NCI-H345 treated with DMSO at 0.1 percent for 48 hours (cell line): ENCODE data around the gene FANK1.
"Not testable (repeated sequence)": the region's sequence is repeated elsewhere in the genome, so short reads cannot be mapped to it uniquely, and the experiment has no call there.

Source experiments
- DNase-seq: peaks from one replicate; lab custom pipeline; 2025; ENCODE audit not compliant: unreplicated experiment; lab: John Stamatoyannopoulos, UW

FANK1 gene

GRCh38 chr10:126016156-126016805 is 119.9 kb downstream of the FANK1 start:
- DNase-seq = no peak

DNA sequence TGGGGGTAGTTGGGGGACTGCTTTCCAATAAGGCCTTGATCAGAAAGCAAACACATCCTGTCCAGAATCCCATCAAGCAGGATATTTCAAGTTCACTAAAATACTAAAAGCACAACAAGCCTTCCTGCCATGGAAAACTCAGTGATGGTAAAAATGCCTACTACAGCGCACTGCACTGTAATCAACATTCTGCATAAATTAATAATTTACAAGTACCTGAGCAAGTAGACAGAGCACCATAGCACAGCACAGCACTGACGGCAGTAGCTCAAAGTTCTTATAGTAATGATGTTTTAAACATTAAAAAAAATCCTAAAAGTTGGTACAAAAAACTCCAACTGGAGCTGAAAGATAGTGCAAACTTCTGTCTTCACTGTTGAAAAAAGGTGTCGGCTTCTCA is 120.5 kb downstream of the FANK1 start:
- DNase-seq = no peak

- DNase-seq = no peak
These were observed 121.7 kb downstream of the FANK1 start for GRCh38 chr10:126017961-126018560.

GRCh38 chr10:126021833-126022500 is 125.6 kb downstream of the FANK1 start:
- no peak for DNase-seq

- no peak for DNase-seq
These were observed 126.5 kb downstream of the FANK1 start for GRCh38 chr10:126022841-126023240.

DNA sequence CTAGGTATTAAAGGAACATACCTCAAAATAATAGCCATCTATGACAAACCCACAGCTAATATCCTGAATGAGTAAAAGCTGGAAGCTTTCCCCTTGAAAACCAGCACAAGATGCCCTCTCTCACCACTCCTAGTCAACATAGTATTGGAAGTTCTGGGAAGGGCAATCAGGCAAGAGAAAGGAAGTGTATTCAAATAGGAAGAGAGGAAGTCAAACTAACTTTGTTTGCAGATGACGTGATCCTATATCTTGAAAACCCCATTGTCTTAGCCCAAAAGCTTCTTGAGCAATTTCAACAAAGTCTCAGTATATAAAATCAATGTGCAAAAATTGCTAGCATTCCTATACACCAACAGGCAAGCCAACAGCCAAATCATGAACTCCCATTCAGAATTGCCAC is 131.3 kb downstream of the FANK1 start:
- DNase-seq = no peak

DNA sequence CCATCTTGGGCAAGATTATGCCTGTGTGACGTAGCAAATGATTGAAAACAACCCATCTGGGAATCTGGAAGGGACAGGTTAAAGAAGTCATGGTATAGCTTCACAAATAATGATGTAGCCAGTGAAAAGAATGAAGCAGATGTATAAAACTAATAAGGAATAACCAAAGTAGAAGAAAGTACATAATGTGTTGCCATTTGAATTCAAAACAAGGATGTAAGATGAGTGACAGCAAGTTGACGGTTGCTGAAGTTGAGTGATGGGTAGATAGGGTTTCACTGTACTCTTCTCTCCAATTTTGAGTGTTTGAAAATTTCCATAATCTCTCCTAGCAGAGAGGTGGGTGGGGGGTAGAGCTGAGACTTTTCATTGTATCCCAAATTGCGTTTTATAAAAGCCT is 133.6 kb downstream of the FANK1 start:
- no peak for DNase-seq

DNA sequence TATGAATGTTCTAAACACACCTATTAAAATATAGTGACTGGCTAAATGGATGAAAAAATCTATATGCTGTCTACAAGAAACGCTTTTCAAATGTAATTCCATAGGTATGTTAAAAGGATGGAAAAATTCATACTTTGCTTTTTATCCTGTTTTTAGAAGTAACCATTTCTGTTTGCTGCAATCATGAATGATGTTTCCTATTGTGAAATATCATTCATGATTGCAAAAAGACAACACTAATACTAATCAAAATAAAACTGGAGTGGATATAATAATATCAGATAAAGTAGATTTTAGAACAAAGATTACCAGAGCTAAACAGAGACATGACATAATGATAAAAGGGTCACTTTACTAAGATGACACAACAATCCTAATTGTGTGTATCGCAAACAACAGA is 138.2 kb downstream of the FANK1 start:
- DNase-seq = no peak

GRCh38 chr10:126036515-126036914 is 140.2 kb downstream of the FANK1 start:
- DNase-seq = no peak

- DNase-seq = no peak
These were observed 141.6 kb downstream of the FANK1 start for GRCh38 chr10:126037946-126038345.

GRCh38 chr10:126041117-126041516 is 144.8 kb downstream of the FANK1 start:
- no peak for DNase-seq

DNA sequence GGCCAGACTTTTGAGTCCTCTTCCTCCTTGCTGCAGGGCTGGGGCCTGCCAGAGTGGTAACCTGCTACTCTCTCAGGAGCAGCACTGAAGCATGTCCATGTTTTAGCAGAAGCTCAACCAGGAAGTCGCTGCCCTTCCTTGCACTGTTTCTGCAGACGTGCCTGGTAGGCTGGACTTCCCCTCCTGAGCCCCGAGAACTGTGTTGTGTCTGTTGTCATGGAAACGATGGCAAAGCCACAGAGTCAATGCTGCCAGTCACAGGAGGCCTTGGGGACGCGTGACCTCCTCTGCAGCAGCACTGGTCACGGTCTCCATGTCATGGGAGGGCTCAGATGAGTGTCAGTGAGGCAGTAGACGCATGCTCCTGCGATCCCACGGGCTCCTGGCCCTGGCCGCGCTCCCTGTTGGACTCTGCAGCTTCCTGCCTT is 145.5 kb downstream of the FANK1 start:
- DNase-seq = no peak

- no peak for DNase-seq
These were observed 146.0 kb downstream of the FANK1 start for GRCh38 chr10:126042354-126042753.

DNA sequence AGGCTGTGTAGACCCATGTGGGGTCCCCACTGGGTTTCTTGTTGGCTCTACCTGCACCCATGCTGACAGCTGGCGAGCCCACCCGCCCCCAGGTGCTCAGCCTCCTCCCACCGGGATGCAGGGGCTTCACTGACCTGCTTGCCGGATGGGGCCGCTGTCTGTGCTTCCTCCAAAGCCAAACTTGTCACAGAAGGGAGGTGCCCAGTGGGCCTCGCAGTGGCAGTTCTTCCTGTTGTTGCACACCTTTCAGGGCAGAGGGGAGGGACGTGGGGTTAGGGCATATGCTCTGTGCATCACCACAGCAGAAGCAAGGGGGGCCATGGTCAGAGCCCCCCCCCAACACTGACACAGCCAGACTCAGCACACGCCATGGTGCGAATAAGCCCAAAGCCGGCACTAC is 146.5 kb downstream of the FANK1 start:
- no peak for DNase-seq

DNA sequence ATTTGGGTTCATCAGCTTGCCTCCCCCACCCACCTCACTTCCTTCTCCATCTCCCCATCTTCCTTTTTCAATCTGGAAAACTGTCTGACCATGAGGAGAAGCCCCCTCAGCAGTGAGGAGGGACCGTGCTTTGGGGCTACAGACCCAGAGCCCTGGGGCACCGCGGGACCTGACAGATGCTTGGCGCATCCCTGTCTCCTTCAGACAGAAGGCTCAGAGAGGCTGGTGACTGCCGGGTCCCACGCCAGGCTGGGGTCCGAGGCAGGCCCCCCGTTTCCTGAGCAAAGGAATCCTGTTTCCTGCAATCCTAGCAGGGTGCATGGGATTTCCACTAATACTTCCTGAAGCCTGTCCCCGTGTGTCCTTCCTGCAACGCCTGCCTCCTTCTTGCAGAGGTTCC is 147.0 kb downstream of the FANK1 start:
- DNase-seq = no peak

GRCh38 chr10:126045861-126046260 is 149.5 kb downstream of the FANK1 start:
- no peak for DNase-seq

GRCh38 chr10:126046831-126047230 is 150.5 kb downstream of the FANK1 start:
- no peak for DNase-seq

DNA sequence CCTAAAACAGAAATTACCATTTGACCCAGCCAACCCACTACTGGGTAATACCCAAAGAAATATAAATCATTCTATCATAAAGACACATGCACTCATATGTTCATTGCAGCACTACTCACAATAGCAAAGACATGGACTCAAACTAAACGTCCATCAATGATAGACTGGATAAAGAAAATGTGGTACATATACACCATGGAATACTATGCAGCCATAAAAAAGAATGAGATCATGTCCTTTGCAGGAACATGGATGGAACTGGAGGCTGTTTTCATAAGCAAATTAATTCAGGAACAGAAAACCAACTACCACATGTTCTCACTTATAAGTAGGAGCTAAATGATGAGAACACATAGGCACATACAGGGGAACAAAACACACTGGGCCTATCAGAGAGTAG is 151.4 kb downstream of the FANK1 start:
- not testable (repeated sequence) for DNase-seq

- no peak for DNase-seq
These were observed 153.7 kb downstream of the FANK1 start for GRCh38 chr10:126049759-126050700.

- DNase-seq = no peak
These were observed 155.8 kb downstream of the FANK1 start for GRCh38 chr10:126052171-126052570.

- DNase-seq = no peak
These were observed 157.8 kb downstream of the FANK1 start for GRCh38 chr10:126054191-126054590.
